H9 (cell line): ENCODE data around the gene DGKB. TPM values are rescaled to one million over a fixed set of nuclear protein-coding genes. Genes with fewer than 3 reads are reported as not detected.

Experiments
- DNase-seq: peaks from one replicate; pipeline ENCODE4 v3.0.0-alpha.2; 2017
- H2AFZ ChIP-seq: one replicate; pipeline ENCODE4 v1.6.1; 2013; ENCODE audit warnings: mild to moderate bottlenecking, low read length, control low read depth, moderate library complexity
- H2AK5ac ChIP-seq: 2 replicates; pipeline ENCODE4 v1.6.1; 2013; ENCODE audit warnings: low read length, control low read depth, mixed read lengths; ENCODE audit not compliant: insufficient read length
- H2BK120ac ChIP-seq: one replicate; pipeline ENCODE4 v1.6.1; 2013; ENCODE audit warnings: low read depth, mild to moderate bottlenecking, low read length, control low read depth, inconsistent platforms; ENCODE audit not compliant: poor library complexity, severe bottlenecking
- H2BK12ac ChIP-seq: 2 replicates; pipeline ENCODE4 v1.6.1; 2013; ENCODE audit warnings: low read length, control low read depth, mixed read lengths, low read depth; ENCODE audit not compliant: insufficient read length
- H2BK15ac ChIP-seq: 2 replicates; pipeline ENCODE4 v1.6.1; 2013; ENCODE audit warnings: low read depth, low read length, control low read depth
- H2BK20ac ChIP-seq: one replicate; pipeline ENCODE4 v1.6.1; 2013; ENCODE audit warnings: low read depth, mild to moderate bottlenecking, low read length, control low read depth, inconsistent platforms; ENCODE audit not compliant: poor library complexity, severe bottlenecking
- H2BK5ac ChIP-seq: 2 replicates; pipeline ENCODE4 v1.6.1; 2013; ENCODE audit warnings: low read length, control low read depth, mixed read lengths; ENCODE audit not compliant: insufficient read length
- H3K14ac ChIP-seq: 2 replicates; pipeline ENCODE4 v1.6.1; 2013; ENCODE audit warnings: low read length, control low read depth; ENCODE audit not compliant: insufficient read depth
- H3K18ac ChIP-seq: 2 replicates; pipeline ENCODE4 v1.6.1; 2013; ENCODE audit warnings: low read depth, mild to moderate bottlenecking, mixed read lengths, low read length, control low read depth; ENCODE audit not compliant: insufficient read length
- H3K23ac ChIP-seq: 2 replicates; pipeline ENCODE4 v1.6.1; 2013; ENCODE audit warnings: low read length, control low read depth, mixed read lengths, low read depth; ENCODE audit not compliant: insufficient read length
- H3K23me2 ChIP-seq: 2 replicates; pipeline ENCODE4 v1.6.1; 2013; ENCODE audit warnings: low read depth, mild to moderate bottlenecking, mixed read lengths, low read length, control low read depth; ENCODE audit not compliant: insufficient read length, poor library complexity, severe bottlenecking
- H3K27ac ChIP-seq: 2 replicates; pipeline ENCODE4 v1.5.1; 2013; ENCODE audit warnings: low read length, control low read depth, mixed read lengths, low read depth; ENCODE audit not compliant: insufficient read length
- H3K27me3 ChIP-seq: 2 replicates; pipeline ENCODE4 v1.6.1; 2013; ENCODE audit warnings: low read length, control low read depth, inconsistent platforms; ENCODE audit not compliant: insufficient read depth
- H3K4ac ChIP-seq: 2 replicates; pipeline ENCODE4 v1.6.1; 2013; ENCODE audit warnings: low read depth, mild to moderate bottlenecking, control low read depth, inconsistent platforms, low read length, moderate library complexity
- H3K4me1 ChIP-seq: 2 replicates; pipeline ENCODE4 v1.6.1; 2013; ENCODE audit warnings: low read length, control low read depth, inconsistent platforms; ENCODE audit not compliant: insufficient read depth
- H3K4me2 ChIP-seq: 2 replicates; pipeline ENCODE4 v1.6.1; 2013; ENCODE audit warnings: low read length, control low read depth, mixed read lengths; ENCODE audit not compliant: insufficient read length, insufficient read depth
- H3K56ac ChIP-seq: 2 replicates; pipeline ENCODE4 v1.6.1; 2013; ENCODE audit warnings: low read depth, mild to moderate bottlenecking, mixed read lengths, low read length, control low read depth; ENCODE audit not compliant: insufficient read length
- H3K79me1 ChIP-seq: 2 replicates; pipeline ENCODE4 v1.6.1; 2013; ENCODE audit warnings: low read depth, mild to moderate bottlenecking, moderate library complexity, low read length, control low read depth, inconsistent platforms; ENCODE audit not compliant: insufficient read depth, poor library complexity, severe bottlenecking
- H3K79me2 ChIP-seq: 2 replicates; pipeline ENCODE4 v1.6.1; 2013; ENCODE audit warnings: low read length, control low read depth, inconsistent platforms; ENCODE audit not compliant: insufficient read depth
- H3K9ac ChIP-seq: 2 replicates; pipeline ENCODE4 v1.6.1; 2013; ENCODE audit warnings: low read length, control low read depth, mixed read lengths; ENCODE audit not compliant: insufficient read length; ENCODE audit errors: extremely low read depth
- H3K9me3 ChIP-seq: one replicate; pipeline ENCODE4 v1.6.1; 2013; ENCODE audit warnings: low read depth, low read length, inconsistent platforms; ENCODE audit not compliant: control insufficient read depth
- H3T11ph ChIP-seq: one replicate; pipeline ENCODE4 v1.6.1; 2013; ENCODE audit warnings: mild to moderate bottlenecking, low read length, control low read depth, inconsistent platforms
- H4K20me1 ChIP-seq: one replicate; pipeline ENCODE4 v1.6.1; 2013; ENCODE audit not compliant: control insufficient read depth, insufficient read length, insufficient read depth
- H4K5ac ChIP-seq: 2 replicates; pipeline ENCODE4 v1.6.1; 2013; ENCODE audit warnings: low read depth, mild to moderate bottlenecking, mixed read lengths, low read length, control low read depth; ENCODE audit not compliant: insufficient read length
- H4K8ac ChIP-seq: replicated peaks from 2 replicates; pipeline ENCODE4 v1.6.1; 2013; ENCODE audit warnings: low read length, control low read depth, mixed read lengths, low read depth; ENCODE audit not compliant: insufficient read length
- H4K91ac ChIP-seq: 2 replicates; pipeline ENCODE4 v1.6.1; 2013; ENCODE audit warnings: low read depth, mild to moderate bottlenecking, moderate library complexity, mixed read lengths, low read length, control low read depth; ENCODE audit not compliant: insufficient read length
- H3K27ac Mint-ChIP-seq, 3 experiments: 2 replicates in 2 of 3; 3 replicates in 1 of 3; pipeline ENCODE4 v1.8.0; 2020 to 2021; ENCODE audit warnings: mixed read lengths in 3 of 3, mild to moderate bottlenecking in 1 of 3, moderate library complexity in 1 of 3
- H3K27me3 Mint-ChIP-seq: 2 replicates; pipeline ENCODE4 v1.8.0; 2021; ENCODE audit warnings: low read depth, mild to moderate bottlenecking, moderate library complexity, mixed read lengths
- H3K36me3 Mint-ChIP-seq, 3 experiments: 2 replicates in 2 of 3; 3 replicates in 1 of 3; pipeline ENCODE4 v1.8.0; 2020 to 2021; ENCODE audit warnings: low read depth in 3 of 3, mixed read lengths in 3 of 3; ENCODE audit not compliant: insufficient read depth in 1 of 3
- H3K4me1 Mint-ChIP-seq, 2 experiments: 2 replicates each; pipeline ENCODE4 v1.8.0; 2020; ENCODE audit warnings: mixed read lengths in 2 of 2
- H3K4me3 Mint-ChIP-seq, 2 experiments: 2 replicates in 1 of 2; 3 replicates in 1 of 2; pipeline ENCODE4 v1.8.0; 2020 to 2021; ENCODE audit warnings: mild to moderate bottlenecking in 2 of 2, mixed read lengths in 2 of 2, moderate library complexity in 1 of 2
- H3K9me3 Mint-ChIP-seq, 2 experiments: 2 replicates in 1 of 2; 3 replicates in 1 of 2; pipeline ENCODE4 v1.8.0; 2020; ENCODE audit warnings: mild to moderate bottlenecking in 2 of 2, mixed read lengths in 2 of 2, moderate library complexity in 1 of 2
- CTCF ChIP-seq: fragments of 200-600 bp; sonication (generic); conservative IDR thresholded peaks from 3 replicates; pipeline ENCODE4 v1.8.0; 2021; ENCODE audit warnings: antibody characterized with exemption, mild to moderate bottlenecking
- WGBS: extraction: QIAGEN DNeasy Blood & Tissue Kit; methylation state at CpG from one replicate; pipeline ENCODE4 v1.1.7; 2013; ENCODE audit warnings: missing lambda C conversion rate, low lambda C conversion rate, mixed read lengths; ENCODE audit not compliant: insufficient read length; ENCODE audit errors: extremely low coverage; 5-methylcytosine and 5-hydroxymethylcytosine counted together
- total RNA-seq: library from RNA; stranded (reverse); gene quantifications from 2 replicates; pipeline ENCODE4 v1.2.1, GENCODE V29; 2021

Gene DGKB
- total RNA-seq, 1 experiment from 2014 or later, result 0.26 TPM

- Histone ChIP-seq H2BK12ac (no peak overlapping the region), H3T11ph (no peak overlapping the region), H2BK20ac (no peak overlapping the region), H3K56ac (no peak overlapping the region), H3K4ac (no peak overlapping the region), H3K79me1 (no peaks in the 10 kb centered on the region), H3K9me3 (no peaks in the 10 kb centered on the region), H3K79me2 (no peaks in the 10 kb centered on the region), H2AFZ (no peak overlapping the region), H3K4me2 (no peak overlapping the region), H3K27ac (no peak overlapping the region), H4K20me1 (no peaks in the 10 kb centered on the region), H3K14ac (no peak overlapping the region), H2AK5ac (no peak overlapping the region), H2BK15ac (no peak overlapping the region), H4K5ac (no peak overlapping the region), H4K8ac (no peak overlapping the region), H2BK5ac (no peak overlapping the region), H3K4me1 (no peaks in the 10 kb centered on the region), H3K18ac (no peak overlapping the region), H3K23ac (no peak overlapping the region), H3K9ac (no peak overlapping the region), H4K91ac (no peak overlapping the region), H3K27me3 (no peaks in the 10 kb centered on the region), H3K23me2 (no peaks in the 10 kb centered on the region), H2BK120ac (no peak overlapping the region)
- H3K36me3 Mint-ChIP-seq, result no peaks in the 10 kb centered on the region
- no peak for DNase-seq
- WGBS, result no CpG with 5 or more reads among the region's 1 CpG
- no peaks in the 10 kb centered on the region for H3K9me3 Mint-ChIP-seq
- H3K27me3 Mint-ChIP-seq, result no peaks in the 10 kb centered on the region
- no peaks in the 10 kb centered on the region for H3K4me1 Mint-ChIP-seq
- H3K27ac Mint-ChIP-seq, result no peak overlapping the region
- no peak for TF ChIP-seq CTCF
- no peak overlapping the region for H3K4me3 Mint-ChIP-seq
Measured at GRCh38 chr7:14628516-14628915, 274.0 kb downstream of the DGKB start.
